ENCODE results near the gene UCN3.

- no peak for TF ChIP-seq CTCF (IDR thresholded peaks at IDR 0.05)
- no peak for TF ChIP-seq POLR2A (IDR thresholded peaks at IDR 0.05)
Observed at GRCh38 chr10:5411941-5412276, 47.1 kb downstream of the UCN3 start.

Data from uterus (tissue), 2 donors.